Skeletal muscle cell (primary cell): ENCODE results near the gene RIMS3.
"Not testable (repeated sequence)": the region's sequence is repeated elsewhere in the genome, so short reads cannot be mapped to it uniquely, and the experiment has no call there.

Experiments
- DNase-seq: peaks from one replicate; pipeline ENCODE4 v3.0.0-alpha.2; 2010; ENCODE audit warnings: low read depth
- H3K4me3 ChIP-seq: 2 replicates; pipeline ENCODE4 v1.5.1; 2011; ENCODE audit warnings: low read depth, mild to moderate bottlenecking, control low read depth, low read length, moderate library complexity

RIMS3 gene

GRCh38 chr1:40665335-40666171 lies at the start of gene RIMS3:
RIMS3 (minus strand) TSS chr1:40665682; CDS start chr1:40641925, 23,757 bp downstream.
- DNase-seq, result no peak
- peak within 1 kb of the TSS; percentile 43 for H3K4me3 ChIP-seq

- no peak for DNase-seq
- H3K4me3 ChIP-seq, result no peak overlapping the region
These were observed 47.5 kb upstream of the RIMS3 start for GRCh38 chr1:40712997-40713396.

- H3K4me3 ChIP-seq, result no peak overlapping the region
- DNase-seq, result no peak
These were observed 47.0 kb upstream of the RIMS3 start for GRCh38 chr1:40712405-40712944.

- DNase-seq, result peak; percentile 26
- no peak overlapping the region for H3K4me3 ChIP-seq
These were observed 46.3 kb upstream of the RIMS3 start for GRCh38 chr1:40711465-40712404.

GRCh38 chr1:40710581-40711315 lies 45.3 kb upstream of the RIMS3 start:
- DNase-seq, result no peak
- peak overlapping the region; percentile 36 for H3K4me3 ChIP-seq

- peak overlapping the region; percentile 73 for H3K4me3 ChIP-seq
- DNase-seq, result no peak
These were observed 44.4 kb upstream of the RIMS3 start for GRCh38 chr1:40709802-40710278.

GRCh38 chr1:40709100-40709801 lies 43.8 kb upstream of the RIMS3 start:
- peak; percentile 86 for DNase-seq
- peak overlapping the region; percentile 73 for H3K4me3 ChIP-seq

- DNase-seq, result peak; percentile 72
- H3K4me3 ChIP-seq, result peak overlapping the region; percentile 73
These were observed 43.2 kb upstream of the RIMS3 start for GRCh38 chr1:40708750-40709099.

- no peak for DNase-seq
- no peak overlapping the region for H3K4me3 ChIP-seq
These were observed 41.1 kb upstream of the RIMS3 start for GRCh38 chr1:40706626-40707025.

GRCh38 chr1:40704817-40705733 lies 39.6 kb upstream of the RIMS3 start:
- no peak for DNase-seq

GRCh38 chr1:40703316-40703715 lies 37.8 kb upstream of the RIMS3 start:
- H3K4me3 ChIP-seq, result no peak overlapping the region
- peak; percentile 25 for DNase-seq

More at GRCh38 chr1:40704817-40705733, 39.6 kb upstream of the RIMS3 start:
- no peak overlapping the region for H3K4me3 ChIP-seq

GRCh38 chr1:40702810-40703209 lies 37.3 kb upstream of the RIMS3 start:
- not testable (repeated sequence) for DNase-seq, H3K4me3 ChIP-seq

GRCh38 chr1:40701684-40702083 lies 36.2 kb upstream of the RIMS3 start:
- H3K4me3 ChIP-seq, result no peak overlapping the region
- DNase-seq, result no peak

GRCh38 chr1:40699787-40700186 lies 34.3 kb upstream of the RIMS3 start:
- no peak overlapping the region for H3K4me3 ChIP-seq
- DNase-seq, result no peak

- H3K4me3 ChIP-seq, result no peak overlapping the region
- DNase-seq, result no peak
These were observed 32.0 kb upstream of the RIMS3 start for GRCh38 chr1:40697436-40697835.

GRCh38 chr1:40696294-40696693 lies 30.8 kb upstream of the RIMS3 start:
- H3K4me3 ChIP-seq, result no peak overlapping the region
- no peak for DNase-seq

GRCh38 chr1:40694353-40694874 lies 28.9 kb upstream of the RIMS3 start:
- no peak for DNase-seq
- H3K4me3 ChIP-seq, result no peak overlapping the region
